ENCODE results near the gene HECTD3.

Gene HECTD3

DNA sequence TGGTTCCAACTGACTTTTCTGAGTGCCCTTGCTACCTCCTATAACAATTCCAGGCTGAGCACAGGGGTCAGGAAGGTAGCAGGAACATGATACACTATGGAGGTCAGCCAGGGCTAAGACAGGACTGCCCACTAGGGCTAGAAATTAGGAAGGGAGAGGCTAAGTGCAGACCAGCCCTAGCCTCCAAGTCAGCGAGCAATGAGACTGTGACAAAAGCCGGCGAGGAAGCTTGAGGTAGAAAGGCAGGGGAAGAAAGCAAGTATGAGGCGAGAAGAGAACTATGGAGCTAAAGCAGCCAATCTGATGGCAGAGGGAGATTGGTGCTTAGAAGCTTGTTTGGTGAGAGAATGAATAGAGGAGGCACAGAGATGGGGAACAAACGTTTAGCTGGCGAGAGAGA, 5.6 kb upstream of the HECTD3 start:
- no peak for DNase-seq
- TF ChIP-seq, protein P1, sequence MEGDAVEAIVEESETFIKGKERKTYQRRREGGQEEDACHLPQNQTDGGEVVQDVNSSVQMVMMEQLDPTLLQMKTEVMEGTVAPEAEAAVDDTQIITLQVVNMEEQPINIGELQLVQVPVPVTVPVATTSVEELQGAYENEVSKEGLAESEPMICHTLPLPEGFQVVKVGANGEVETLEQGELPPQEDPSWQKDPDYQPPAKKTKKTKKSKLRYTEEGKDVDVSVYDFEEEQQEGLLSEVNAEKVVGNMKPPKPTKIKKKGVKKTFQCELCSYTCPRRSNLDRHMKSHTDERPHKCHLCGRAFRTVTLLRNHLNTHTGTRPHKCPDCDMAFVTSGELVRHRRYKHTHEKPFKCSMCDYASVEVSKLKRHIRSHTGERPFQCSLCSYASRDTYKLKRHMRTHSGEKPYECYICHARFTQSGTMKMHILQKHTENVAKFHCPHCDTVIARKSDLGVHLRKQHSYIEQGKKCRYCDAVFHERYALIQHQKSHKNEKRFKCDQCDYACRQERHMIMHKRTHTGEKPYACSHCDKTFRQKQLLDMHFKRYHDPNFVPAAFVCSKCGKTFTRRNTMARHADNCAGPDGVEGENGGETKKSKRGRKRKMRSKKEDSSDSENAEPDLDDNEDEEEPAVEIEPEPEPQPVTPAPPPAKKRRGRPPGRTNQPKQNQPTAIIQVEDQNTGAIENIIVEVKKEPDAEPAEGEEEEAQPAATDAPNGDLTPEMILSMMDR (IDR thresholded peaks at IDR 0.05; ENCODE audit: low read depth, low read length), result no peak

DNA sequence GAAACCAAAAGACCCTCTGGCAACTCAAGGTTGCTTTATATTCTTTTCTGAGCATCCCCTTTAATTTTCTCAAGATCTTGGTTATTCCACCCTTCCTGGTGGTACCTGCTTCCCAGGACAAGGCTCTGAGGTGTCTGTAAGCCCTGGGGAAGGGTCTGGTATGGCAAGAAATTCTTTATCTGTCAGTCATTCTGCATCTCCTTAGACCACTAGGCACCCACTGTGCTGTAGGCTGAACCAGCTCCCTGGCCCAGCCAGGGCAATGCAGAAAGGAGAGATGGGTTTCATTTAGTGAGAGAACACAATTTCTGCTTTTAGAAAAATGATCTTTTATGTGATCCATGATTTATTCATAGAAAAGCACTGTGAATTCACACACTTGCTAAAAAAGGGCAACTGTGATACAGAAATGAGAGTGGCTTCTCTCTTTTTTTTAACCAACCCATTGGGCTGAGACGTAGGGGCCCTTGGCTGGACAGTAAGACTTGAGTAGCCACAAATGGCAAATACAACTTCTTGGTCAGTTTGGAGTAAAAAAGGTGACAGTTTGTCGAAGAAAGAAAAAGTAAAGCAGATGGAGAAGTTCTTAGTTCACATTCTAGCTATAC, 5.1 kb upstream of the HECTD3 start:
- Histone ChIP-seq H3K36me3 (no peaks in the 10 kb centered on the region), H3K27me3 (no peaks in the 10 kb centered on the region), H3K4me3 (ENCODE audit: low read depth, low read length) (no peak overlapping the region), H3K9me3 (no peaks in the 10 kb centered on the region), H3K4me1 (peaks cover 3% of the 10 kb centered on the region; the same call in 1 of the 2 replicates)
- DNase-seq, result no peak
- TF ChIP-seq, protein P1 (IDR thresholded peaks at IDR 0.05; ENCODE audit: low read depth, low read length), result no peak

More for the DNA sequence above, 5.6 kb upstream of the HECTD3 start:
- Histone ChIP-seq H3K36me3 (no peaks in the 10 kb centered on the region), H3K27me3 (no peaks in the 10 kb centered on the region), H3K4me3 (ENCODE audit: low read depth, low read length) (no peak overlapping the region), H3K4me1 (no peaks in the 10 kb centered on the region), H3K9me3 (no peaks in the 10 kb centered on the region)

DNA sequence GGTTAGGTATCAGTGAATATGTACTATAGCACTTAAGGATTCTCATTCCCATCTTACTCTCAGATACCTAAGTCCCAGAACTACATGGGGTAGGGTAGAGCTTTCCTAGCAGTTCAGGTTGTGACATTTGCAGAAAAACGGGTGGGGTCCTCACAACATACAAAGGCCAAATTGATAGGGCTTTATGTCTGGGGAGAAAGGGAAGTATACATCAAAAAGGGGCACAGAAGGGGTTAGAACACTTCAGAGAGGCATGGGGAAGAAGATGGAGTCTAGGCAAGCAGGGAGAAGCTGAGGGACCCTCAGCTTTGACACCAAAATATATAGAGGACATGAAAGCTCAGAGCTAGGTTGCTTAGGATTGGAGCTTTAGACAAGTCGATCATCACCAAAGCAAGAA, 4.6 kb upstream of the HECTD3 start:
- Histone ChIP-seq H3K27me3 (no peaks in the 10 kb centered on the region), H3K9me3 (no peaks in the 10 kb centered on the region), H3K4me3 (ENCODE audit: low read depth, low read length) (no peak overlapping the region), H3K36me3 (no peaks in the 10 kb centered on the region), H3K4me1 (peaks cover 3% of the 10 kb centered on the region; the same call in 1 of the 2 replicates)
- no peak for DNase-seq
- TF ChIP-seq, protein P1 (IDR thresholded peaks at IDR 0.05; ENCODE audit: low read depth, low read length), result no peak

DNA sequence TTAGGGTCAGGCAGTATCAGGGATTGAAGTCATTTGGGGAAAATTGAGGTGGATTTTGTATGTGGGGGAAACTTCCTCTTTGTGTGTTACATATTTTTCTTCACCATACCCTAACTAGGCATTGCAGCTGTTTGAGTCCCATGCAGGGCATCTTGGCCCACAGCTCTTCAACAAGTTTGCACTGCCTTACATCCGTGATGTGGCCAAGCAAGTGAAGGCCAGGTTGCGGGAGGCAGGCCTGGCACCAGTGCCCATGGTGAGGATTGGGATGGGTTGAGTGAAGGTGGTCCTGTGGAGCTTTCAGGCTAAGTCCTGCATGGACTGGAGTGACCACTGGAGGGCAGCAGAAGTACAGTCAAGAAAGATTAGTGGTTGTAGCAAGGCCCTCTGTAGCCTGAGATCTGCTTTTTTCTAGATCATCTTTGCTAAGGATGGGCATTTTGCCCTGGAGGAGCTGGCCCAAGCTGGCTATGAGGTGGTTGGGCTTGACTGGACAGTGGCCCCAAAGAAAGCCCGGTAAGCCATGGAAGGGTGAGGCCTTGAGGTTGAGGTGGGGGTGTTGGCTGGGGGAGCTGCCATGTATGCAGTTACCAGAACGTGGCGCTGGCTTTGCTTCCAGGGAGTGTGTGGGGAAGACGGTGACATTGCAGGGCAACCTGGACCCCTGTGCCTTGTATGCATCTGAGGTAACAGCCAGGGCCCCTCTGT, 3.4 kb upstream of the HECTD3 start:
- H3K4me3 ChIP-seq (ENCODE audit: low read depth, low read length), result no peak overlapping the region
- peaks cover 3% of the 10 kb centered on the region; the same call in 1 of the 2 replicates for H3K4me1 ChIP-seq
- H3K9me3 ChIP-seq, result no peaks in the 10 kb centered on the region
- TF ChIP-seq, protein P1 (IDR thresholded peaks at IDR 0.05; ENCODE audit: low read depth, low read length), result peak; percentile 72
- no peaks in the 10 kb centered on the region for H3K27me3 ChIP-seq
- no peaks in the 10 kb centered on the region for H3K36me3 ChIP-seq
- peak; percentile 68 for DNase-seq

DNA sequence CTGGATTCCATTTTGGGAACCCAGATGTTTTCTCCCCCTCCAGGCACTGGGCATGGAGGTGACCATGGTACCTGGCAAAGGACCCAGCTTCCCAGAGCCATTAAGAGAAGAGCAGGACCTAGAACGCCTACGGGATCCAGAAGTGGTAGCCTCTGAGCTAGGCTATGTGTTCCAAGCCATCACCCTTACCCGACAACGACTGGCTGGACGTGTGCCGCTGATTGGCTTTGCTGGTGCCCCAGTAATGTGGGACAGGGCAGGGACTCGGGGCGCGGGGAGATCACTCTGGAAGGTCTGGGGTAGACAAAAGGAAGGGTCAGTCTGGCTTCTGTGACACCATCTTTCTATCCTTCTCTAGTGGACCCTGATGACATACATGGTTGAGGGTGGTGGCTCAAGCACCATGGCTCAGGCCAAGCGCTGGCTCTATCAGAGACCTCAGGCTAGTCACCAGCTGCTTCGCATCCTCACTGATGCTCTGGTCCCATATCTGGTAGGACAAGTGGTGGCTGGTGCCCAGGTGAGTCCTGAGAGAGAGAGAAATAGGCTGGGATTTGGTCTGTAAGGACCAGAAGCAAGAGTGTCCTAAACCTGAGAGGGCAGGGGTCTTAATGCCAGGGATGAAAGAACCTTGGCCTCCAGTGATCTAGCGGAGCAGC, 2.6 kb upstream of the HECTD3 start:
- TF ChIP-seq, protein P1 (IDR thresholded peaks at IDR 0.05; ENCODE audit: low read depth, low read length), result no peak
- H3K4me3 ChIP-seq (ENCODE audit: low read depth, low read length), result no peak overlapping the region
- DNase-seq, result no peak

More for the DNA sequence above, 2.6 kb upstream of the HECTD3 start:
- Histone ChIP-seq H3K36me3 (no peaks in the 10 kb centered on the region), H3K4me1 (peaks cover 3% of the 10 kb centered on the region; the same call in 1 of the 2 replicates), H3K9me3 (no peaks in the 10 kb centered on the region), H3K27me3 (no peaks in the 10 kb centered on the region)
